Body of pancreas (tissue), 4 donors: ENCODE results near the gene DGCR8.

Experiments
- CTCF ChIP-seq, 7 experiments: fragments of 450-650 bp in 4 of 7; fragments of 200-600 bp in 3 of 7; sonication (generic) in 3 of 7; IDR thresholded peaks; one replicate each; pipeline ENCODE4 v1.5.1; 2016 to 2019; ENCODE audit warnings: antibody characterized with exemption in 7 of 7
- POLR2A ChIP-seq, 3 donors: fragments of 450-650 bp; IDR thresholded peaks; one replicate each; pipeline ENCODE4 v1.6.1; 2016; ENCODE audit warnings: antibody characterized with exemption in 3 of 3, mild to moderate bottlenecking in 2 of 3

- TF ChIP-seq CTCF (IDR thresholded peaks at IDR 0.05) (no peak), POLR2A (IDR thresholded peaks at IDR 0.05) (no peak)
These were observed 48.5 kb downstream of the DGCR8 start for GRCh38 chr22:20128619-20128901.
